HUES48 (cell line): ENCODE data around the gene ATP4B.

ENCODE experiments used
- H3K27ac ChIP-seq: one replicate; pipeline ENCODE4 v1.7.0; 2013; ENCODE audit warnings: low read depth, low read length, inconsistent platforms
- H3K27me3 ChIP-seq: 2 replicates; pipeline ENCODE4 v1.6.1; 2013; ENCODE audit warnings: mild to moderate bottlenecking, low read length; ENCODE audit not compliant: control insufficient read depth, insufficient read depth
- H3K36me3 ChIP-seq: 2 replicates; pipeline ENCODE4 v1.6.1; 2013; ENCODE audit warnings: low read length; ENCODE audit not compliant: control insufficient read depth, insufficient read depth
- H3K4me1 ChIP-seq: 2 replicates; pipeline ENCODE4 v1.6.1; 2013; ENCODE audit warnings: mild to moderate bottlenecking, low read length; ENCODE audit not compliant: control insufficient read depth, insufficient read depth
- H3K4me3 ChIP-seq: 2 replicates; pipeline ENCODE4 v1.5.1; 2013; ENCODE audit warnings: mild to moderate bottlenecking, low read depth, low read length
- H3K9ac ChIP-seq: 2 replicates; pipeline ENCODE4 v1.6.1; 2013; ENCODE audit warnings: mild to moderate bottlenecking, low read depth, low read length, moderate library complexity
- H3K9me3 ChIP-seq: 2 replicates; pipeline ENCODE4 v1.6.1; 2013; ENCODE audit warnings: low read length; ENCODE audit not compliant: control insufficient read depth, insufficient read depth

The ATP4B gene

GRCh38 chr13:113611996-113612395, 46.0 kb downstream of the ATP4B start:
- Histone ChIP-seq H3K9ac (no peak overlapping the region), H3K36me3 (peaks cover 39% of the 10 kb centered on the region), H3K4me3 (no peak overlapping the region), H3K27ac (no peak overlapping the region), H3K4me1 (peaks cover 10% of the 10 kb centered on the region), H3K9me3 (no peaks in the 10 kb centered on the region), H3K27me3 (no peaks in the 10 kb centered on the region)

GRCh38 chr13:113610266-113610665, 47.7 kb downstream of the ATP4B start:
- Histone ChIP-seq H3K27ac (no peak overlapping the region), H3K27me3 (no peaks in the 10 kb centered on the region), H3K4me1 (no peaks in the 10 kb centered on the region), H3K4me3 (no peak overlapping the region), H3K36me3 (peaks cover 48% of the 10 kb centered on the region), H3K9ac (no peak overlapping the region), H3K9me3 (no peaks in the 10 kb centered on the region)

GRCh38 chr13:113609616-113610015, 48.4 kb downstream of the ATP4B start:
- Histone ChIP-seq H3K27me3 (no peaks in the 10 kb centered on the region), H3K27ac (no peak overlapping the region), H3K4me1 (no peaks in the 10 kb centered on the region), H3K36me3 (peaks cover 41% of the 10 kb centered on the region), H3K4me3 (no peak overlapping the region), H3K9me3 (no peaks in the 10 kb centered on the region), H3K9ac (no peak overlapping the region)

- H3K4me1 ChIP-seq = no peaks in the 10 kb centered on the region
- peaks cover 40% of the 10 kb centered on the region for H3K36me3 ChIP-seq
- no peaks in the 10 kb centered on the region for H3K27me3 ChIP-seq
- H3K27ac ChIP-seq = no peak overlapping the region
- H3K9me3 ChIP-seq = no peaks in the 10 kb centered on the region
- no peak overlapping the region for H3K9ac ChIP-seq
- H3K4me3 ChIP-seq = no peak overlapping the region
Measured at GRCh38 chr13:113608967-113609533, 48.9 kb downstream of the ATP4B start.

GRCh38 chr13:113607889-113608635, 49.9 kb downstream of the ATP4B start:
- Histone ChIP-seq H3K27ac (no peak overlapping the region), H3K36me3 (peaks cover 40% of the 10 kb centered on the region), H3K9ac (no peak overlapping the region), H3K4me1 (no peaks in the 10 kb centered on the region), H3K9me3 (no peaks in the 10 kb centered on the region), H3K27me3 (no peaks in the 10 kb centered on the region), H3K4me3 (no peak overlapping the region)

- Histone ChIP-seq H3K9ac (no peak overlapping the region), H3K27me3 (no peaks in the 10 kb centered on the region), H3K36me3 (peaks cover 37% of the 10 kb centered on the region)
Measured at GRCh38 chr13:113607056-113607888, 50.7 kb downstream of the ATP4B start.

GRCh38 chr13:113605866-113606438, 52.0 kb downstream of the ATP4B start:
- peaks cover 26% of the 10 kb centered on the region for H3K36me3 ChIP-seq
- H3K4me1 ChIP-seq = no peaks in the 10 kb centered on the region
- H3K9me3 ChIP-seq = no peaks in the 10 kb centered on the region
- H3K27ac ChIP-seq = no peak overlapping the region
- H3K9ac ChIP-seq = no peak overlapping the region
- no peaks in the 10 kb centered on the region for H3K27me3 ChIP-seq
- no peak overlapping the region for H3K4me3 ChIP-seq

More at GRCh38 chr13:113607056-113607888, 50.7 kb downstream of the ATP4B start:
- H3K9me3 ChIP-seq = no peaks in the 10 kb centered on the region
- H3K27ac ChIP-seq = no peak overlapping the region
- no peak overlapping the region for H3K4me3 ChIP-seq
- no peaks in the 10 kb centered on the region for H3K4me1 ChIP-seq

GRCh38 chr13:113605461-113605860, 52.5 kb downstream of the ATP4B start:
- no peak overlapping the region for H3K4me3 ChIP-seq
- no peaks in the 10 kb centered on the region for H3K27me3 ChIP-seq
- no peak overlapping the region for H3K27ac ChIP-seq
- no peaks in the 10 kb centered on the region for H3K9me3 ChIP-seq
- peaks cover 22% of the 10 kb centered on the region for H3K36me3 ChIP-seq
- no peaks in the 10 kb centered on the region for H3K4me1 ChIP-seq
- no peak overlapping the region for H3K9ac ChIP-seq

- Histone ChIP-seq H3K4me1 (no peaks in the 10 kb centered on the region), H3K4me3 (no peak overlapping the region), H3K9me3 (no peaks in the 10 kb centered on the region), H3K9ac (no peak overlapping the region), H3K27me3 (no peaks in the 10 kb centered on the region), H3K36me3 (peaks cover 27% of the 10 kb centered on the region), H3K27ac (no peak overlapping the region)
Measured at GRCh38 chr13:113604186-113604585, 53.8 kb downstream of the ATP4B start.

- no peaks in the 10 kb centered on the region for H3K27me3 ChIP-seq
- H3K9me3 ChIP-seq = no peaks in the 10 kb centered on the region
- no peaks in the 10 kb centered on the region for H3K4me1 ChIP-seq
- H3K36me3 ChIP-seq = peaks cover 32% of the 10 kb centered on the region
- no peak overlapping the region for H3K4me3 ChIP-seq
- no peak overlapping the region for H3K9ac ChIP-seq
- no peak overlapping the region for H3K27ac ChIP-seq
Measured at GRCh38 chr13:113603116-113603710, 54.8 kb downstream of the ATP4B start.
